HL-60/S4 (cell line): Measurements from ENCODE around the gene RASSF6.
"Not testable (repeated sequence)": the region's sequence is repeated elsewhere in the genome, so short reads cannot be mapped to it uniquely, and the experiment has no call there.

Source experiments
- in situ Hi-C: fragments of 300-500 bp; cut with MboI; formaldehyde crosslinking; loops from 2 replicates; pipeline ENCODE4 v1.14.3; 2022; ENCODE audit warnings: low sequenced_read_pairs

The RASSF6 gene

DNA sequence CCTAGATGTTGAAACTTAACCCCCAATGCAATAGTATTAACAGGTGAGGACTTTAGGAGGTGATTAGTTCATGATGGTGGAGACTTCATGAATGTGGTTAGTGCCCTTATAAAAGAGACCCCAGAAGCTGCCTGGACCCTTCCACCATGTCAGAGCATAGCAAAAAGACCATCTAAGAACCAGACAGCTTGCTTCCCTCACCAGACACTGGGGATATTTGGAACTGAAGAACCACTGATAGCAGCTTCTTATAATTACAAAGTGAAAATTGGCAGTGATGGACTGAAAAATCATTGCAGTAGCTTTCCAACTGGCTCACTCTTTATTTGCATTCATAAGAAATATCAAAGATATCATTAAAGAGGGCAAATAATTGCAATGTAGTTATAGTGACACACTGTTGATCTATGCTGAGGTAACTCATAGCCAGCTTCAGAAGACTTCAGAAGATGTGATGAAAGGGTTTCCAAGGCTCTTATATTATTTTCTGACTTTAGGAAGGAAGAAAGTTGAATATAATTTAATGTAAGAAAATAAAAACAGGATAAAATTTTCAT is 5.8 kb downstream of the RASSF6 start:
- in situ Hi-C loops = no loop called here

DNA sequence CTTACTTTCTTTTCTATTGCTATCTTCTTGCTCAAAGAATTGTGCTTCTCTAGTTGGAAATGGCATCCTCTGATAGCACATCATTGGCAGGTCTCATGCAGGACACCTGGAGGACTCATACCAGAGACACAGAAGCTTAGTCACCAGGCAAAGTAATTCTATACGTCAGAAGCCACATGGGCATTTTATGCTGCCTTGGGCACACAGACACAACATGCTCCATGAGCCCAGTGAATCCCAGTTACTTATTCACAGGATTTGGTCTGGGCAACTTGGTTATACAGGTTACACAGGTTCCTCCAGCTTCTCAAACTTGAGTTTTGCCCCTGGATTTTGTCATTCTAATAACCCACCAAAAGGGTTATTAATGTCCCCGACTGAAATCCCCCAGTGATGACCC is 7.1 kb downstream of the RASSF6 start:
- in situ Hi-C loops = no loop called here

DNA sequence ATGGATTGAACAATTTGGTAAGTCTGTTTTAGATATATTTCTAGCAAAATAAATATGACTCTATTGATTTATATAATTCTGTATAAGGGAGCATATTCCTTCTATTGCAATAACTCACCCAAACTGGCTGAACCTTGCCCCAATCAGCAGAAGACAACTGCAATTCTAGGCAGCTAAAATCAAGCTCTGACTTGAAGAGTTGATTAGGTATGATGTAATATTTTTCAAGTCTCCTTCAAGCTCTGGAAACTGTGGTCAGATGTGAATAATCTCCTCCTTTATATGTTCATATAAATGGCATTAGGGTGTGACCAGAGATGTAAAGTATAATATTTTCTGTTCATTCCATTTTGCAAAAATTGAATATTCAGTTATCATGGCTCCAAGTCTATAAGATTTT is 8.2 kb downstream of the RASSF6 start:
- in situ Hi-C loops = no loop called here

DNA sequence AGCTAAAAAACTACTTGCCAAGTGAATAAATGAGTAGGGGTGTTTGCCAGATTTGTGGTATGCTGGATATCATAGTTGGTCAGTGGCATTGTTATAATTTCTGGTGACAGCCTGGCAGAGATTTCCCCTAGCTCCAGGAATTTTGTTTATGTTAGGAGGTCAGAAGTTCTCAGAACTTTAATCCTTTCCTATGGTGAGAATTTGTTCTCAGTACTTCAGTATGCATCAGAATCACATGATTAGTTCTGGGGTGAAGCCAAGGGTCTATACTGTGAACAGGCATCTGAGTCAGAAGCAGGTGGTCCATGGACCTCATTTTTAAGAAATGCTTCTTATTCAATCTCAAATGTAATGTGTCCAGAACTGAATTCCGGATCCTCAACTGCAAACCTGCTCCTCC is 10.5 kb downstream of the RASSF6 start:
- in situ Hi-C loops = no loop called here

DNA sequence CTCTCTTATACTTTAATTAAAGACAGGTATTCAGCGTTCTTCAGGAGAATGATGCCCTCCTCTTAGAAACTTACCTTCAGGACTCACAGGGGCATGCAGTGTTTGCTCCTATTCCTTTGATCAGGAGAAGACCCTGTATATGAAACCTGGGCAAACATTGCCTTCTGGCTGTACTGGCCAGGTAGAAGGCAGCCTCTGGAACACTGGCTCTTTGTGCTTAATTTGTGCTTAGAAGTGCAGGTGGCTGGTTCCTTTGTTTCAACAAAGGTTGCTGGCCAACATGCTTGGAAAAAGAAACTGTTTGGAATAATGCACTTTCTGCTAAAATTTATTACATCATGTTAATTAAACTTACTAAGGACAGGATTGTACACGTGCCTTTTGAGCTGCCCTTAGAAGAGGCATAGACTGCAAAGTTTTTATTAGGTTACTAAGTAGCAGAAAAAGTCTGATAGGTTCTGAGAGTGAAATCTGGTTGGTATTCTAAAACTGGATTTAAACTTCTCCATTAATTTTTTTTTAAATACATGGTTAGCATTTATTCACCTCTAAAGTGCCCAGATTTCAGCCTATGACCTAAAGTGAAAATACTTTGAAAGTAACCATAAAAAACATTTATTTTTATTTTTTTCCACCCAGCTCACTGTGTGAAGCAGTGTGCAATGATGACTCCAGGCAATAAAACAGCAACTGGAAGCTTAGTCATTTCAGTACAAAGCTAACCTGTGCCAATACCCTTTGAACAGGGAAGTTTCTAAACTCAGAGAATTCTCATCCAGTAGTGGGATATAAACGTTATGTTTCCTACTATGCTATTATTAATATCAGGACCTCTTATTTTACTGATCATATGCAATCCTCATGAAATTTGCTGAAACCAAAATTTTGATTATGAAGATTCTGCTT is 11.3 kb downstream of the RASSF6 start:
- in situ Hi-C loops = no loop called here

DNA sequence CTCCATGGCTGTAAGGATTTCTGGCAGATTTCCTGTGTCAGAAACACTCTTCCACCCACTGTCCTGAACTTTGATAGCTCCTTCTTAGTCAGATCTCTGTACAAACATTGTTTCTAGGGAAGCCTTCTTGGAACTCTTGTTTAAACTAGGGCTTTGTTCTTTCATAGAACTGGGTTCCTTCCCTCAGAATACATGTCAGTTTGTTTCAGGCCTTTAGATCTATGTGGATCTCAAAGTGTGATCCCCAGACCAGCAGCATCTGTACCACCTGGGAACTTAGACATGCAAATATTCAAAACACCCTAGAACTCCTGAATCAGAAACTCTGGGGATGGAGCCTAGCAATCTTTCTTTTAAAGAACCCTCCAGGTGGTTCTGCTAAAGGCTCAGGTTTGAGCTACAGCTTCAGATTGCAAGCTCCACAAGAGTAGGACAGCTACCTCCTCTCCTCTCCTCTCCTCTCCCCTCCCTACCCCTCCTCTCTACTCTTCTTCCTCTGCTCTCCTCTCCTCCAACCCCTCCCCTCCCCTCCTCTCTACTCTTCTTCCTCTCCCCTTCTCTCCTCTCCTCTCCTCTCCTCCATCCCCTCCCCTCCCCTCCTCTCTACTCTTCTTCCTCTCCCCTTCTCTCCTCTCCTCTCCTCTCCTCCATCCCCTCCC is 12.7 kb downstream of the RASSF6 start:
- in situ Hi-C loops = no loop called here

DNA sequence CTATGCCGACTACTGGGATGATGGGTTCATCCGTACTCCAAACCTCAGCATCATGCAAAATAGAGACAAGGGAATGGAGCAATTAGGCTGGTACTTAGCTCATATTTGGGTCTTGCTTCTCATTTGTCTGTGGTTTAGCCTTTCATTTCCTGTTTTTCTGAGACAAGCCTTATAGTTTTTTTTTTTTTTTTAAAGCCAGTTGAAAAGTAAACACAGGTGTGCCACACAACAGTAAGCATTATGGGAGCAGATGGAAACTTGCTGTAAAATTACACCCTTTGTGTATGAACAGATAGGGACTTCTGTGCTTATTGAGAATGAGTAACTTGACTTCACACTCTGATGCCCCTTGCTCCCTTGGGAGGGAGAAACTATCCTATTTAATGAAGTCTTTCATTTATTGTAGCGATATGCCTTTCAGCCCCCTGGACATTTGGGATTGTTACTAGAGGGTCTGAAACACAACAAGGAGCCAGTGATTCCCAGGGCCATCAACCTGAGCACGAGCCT is 13.7 kb downstream of the RASSF6 start:
- in situ Hi-C loops = no loop called here

DNA sequence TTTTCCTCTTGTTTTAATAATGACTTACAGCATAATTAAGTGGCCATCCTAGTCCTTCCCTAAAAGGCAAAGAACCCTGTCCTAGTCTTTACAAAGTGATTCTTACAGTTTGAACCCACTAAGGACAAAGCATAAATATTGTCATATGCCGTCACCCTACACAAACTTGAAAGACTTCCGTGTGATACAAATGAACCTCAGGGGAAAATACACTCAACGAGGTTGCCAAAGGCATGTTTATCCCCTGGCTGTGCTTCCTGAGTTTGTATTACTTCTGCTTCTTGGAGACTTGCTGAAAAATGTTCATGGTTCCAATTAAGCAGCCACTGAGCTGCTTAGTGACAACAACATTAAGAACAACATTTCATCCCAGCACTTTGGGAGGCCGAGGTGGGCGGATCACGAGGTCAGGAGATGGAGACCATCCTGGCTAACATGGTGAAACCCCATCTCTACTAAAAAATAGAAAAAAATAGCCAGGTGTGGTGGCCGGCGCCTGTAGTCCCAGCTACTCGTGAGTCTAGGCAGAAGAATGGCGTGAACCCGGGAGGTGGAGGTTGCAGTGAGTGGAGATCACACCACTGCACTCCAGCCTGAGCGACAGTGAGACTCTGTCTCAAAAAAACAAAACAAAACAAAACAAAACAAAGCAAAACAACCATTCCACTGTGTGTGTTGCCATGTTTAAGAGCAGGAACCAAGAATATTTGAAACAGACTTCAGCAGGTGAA is 16.2 kb downstream of the RASSF6 start:
- in situ Hi-C loops = no loop called here

DNA sequence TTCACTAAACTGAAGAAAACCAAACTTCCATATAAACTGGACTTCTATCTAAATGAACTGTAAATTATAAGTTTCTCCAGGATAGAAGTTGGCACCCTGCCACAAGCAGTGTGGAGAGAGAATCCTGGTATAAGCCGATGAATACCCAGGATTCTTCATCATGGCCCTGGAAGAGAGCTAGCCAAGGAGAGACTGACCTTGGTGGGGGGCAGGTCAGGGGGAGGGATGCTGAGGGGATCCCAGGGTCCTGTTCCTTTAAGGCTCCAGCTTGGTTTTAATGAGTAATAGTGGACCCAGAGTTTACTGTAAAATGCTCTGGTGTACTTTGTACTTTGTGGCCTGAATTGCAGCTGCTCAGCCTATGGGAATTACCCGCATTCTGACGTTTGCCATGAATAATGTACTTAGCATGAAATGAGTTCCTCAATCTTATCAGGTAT is 16.9 kb downstream of the RASSF6 start:
- in situ Hi-C loops = no loop called here

DNA sequence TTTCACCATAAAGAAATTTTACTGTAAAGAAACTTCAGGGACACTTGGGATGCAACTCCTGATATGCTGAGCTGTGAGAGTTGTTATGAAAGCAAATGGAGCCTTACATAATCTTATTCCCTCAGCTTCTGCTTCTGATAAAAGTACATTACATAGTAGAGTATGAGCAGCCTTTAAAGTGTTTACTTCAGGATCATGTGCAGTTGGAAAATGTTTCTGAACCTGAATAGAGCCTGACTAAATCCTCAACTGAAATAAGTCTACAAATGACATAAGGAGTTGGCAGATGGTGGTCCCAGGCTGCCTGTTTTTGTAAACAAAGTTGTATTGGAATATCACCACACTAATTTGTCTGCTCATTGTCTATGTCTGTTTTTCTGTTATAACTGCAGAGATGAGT is 19.3 kb downstream of the RASSF6 start:
- in situ Hi-C loops = no loop called here

DNA sequence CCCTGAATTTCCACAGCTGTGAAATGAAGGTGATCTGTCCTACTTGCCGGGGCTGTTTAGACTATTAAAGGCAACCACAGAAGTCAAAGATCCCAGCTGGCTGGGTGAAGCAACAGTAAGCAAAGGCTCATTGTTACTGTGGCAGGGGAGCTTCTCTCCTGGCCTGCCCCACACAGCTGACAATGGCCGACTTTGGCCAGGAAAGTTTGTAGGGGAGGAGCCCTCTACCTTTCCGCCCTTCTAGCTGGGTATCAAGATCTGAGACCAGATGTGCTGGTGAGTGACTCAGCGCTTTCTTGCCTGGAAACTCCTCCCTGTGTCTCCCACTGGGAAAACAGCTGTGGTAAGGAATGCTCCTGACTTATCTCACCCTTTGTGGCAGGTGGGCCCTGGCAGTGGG is 21.1 kb downstream of the RASSF6 start:
- in situ Hi-C loops = no loop called here

DNA sequence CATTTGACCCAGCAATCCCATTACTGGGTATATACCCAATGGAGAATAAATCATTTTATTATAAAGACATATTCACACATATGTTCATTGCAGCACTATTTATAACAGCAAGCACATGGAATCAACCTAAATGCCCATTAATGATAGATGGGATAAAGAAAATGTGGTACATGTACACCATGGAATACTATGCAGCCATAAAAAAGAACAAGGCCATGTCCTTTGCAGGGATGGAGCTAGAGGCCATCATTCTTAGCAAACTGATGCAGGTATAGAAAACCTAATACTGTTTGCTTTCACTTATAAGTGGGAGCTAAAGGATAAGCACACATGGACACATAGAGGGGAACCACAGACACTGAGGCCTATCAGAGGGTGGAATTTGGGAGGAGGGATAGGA is 22.6 kb downstream of the RASSF6 start:
- in situ Hi-C loops = no loop called here

DNA sequence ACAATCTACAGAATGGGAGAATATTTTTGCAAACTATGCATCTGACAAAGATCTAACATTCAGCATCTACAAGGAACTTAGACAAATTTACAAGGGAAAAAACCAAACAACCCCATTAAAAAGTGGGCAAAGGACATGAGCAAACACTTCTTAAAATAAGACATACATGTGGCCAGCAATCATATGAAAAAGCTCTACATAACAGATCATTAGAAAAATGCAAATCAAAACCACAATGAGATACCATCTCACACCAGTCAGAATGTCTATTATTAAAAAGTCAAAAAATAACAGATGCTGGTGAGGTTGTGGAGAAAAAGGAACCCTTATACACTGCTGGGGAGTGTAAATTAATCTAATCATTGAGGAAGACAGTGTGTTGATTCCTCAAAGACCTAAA is 23.1 kb downstream of the RASSF6 start:
- in situ Hi-C loops = not testable (repeated sequence)

DNA sequence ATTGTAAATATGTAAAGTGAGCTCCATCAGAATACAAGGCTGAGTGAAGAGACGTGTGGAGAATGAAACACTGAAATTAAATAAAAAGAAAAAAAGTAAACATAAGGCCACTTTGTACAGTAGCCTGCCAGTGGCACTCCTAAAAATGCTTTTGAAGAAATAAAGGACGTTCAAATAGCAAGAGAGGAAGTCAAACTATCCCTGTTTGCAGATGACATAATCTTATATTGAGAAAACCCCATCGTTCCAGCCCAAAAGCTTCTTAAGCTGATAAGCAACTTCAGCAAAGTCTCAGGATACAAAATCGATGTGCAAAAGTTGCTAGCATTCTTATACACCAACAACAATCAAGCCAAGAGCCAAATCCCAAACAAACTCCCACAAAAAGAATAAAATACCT is 24.2 kb downstream of the RASSF6 start:
- in situ Hi-C loops = no loop called here

DNA sequence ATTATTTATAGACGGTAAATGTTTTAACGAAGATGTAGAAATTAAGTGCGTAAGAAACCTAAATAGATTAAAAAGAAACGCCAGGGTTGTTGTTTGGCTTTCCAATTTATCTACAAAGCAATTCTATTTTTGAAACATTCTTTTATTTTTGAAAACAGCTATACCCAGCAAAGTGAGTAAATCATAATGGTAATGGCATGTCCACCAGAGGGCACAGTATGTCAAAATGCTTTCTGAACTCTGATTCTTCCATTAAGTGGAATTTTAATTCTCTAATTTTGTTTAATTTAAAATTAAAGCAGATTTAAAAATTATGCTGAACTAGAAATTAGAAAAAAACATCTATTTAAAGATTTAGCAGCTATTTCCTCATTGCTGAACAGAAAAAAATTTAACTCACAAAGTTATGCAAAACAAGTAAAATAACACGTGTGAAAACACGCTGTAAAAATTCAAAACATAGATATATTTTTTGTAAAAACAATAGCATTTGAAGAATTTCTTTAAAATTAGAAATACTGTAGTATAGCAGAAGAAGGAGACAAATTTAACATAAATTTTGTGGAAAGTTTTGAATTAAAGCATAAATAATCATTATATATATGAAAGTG is 26.5 kb downstream of the RASSF6 start:
- in situ Hi-C loops = no loop called here

DNA sequence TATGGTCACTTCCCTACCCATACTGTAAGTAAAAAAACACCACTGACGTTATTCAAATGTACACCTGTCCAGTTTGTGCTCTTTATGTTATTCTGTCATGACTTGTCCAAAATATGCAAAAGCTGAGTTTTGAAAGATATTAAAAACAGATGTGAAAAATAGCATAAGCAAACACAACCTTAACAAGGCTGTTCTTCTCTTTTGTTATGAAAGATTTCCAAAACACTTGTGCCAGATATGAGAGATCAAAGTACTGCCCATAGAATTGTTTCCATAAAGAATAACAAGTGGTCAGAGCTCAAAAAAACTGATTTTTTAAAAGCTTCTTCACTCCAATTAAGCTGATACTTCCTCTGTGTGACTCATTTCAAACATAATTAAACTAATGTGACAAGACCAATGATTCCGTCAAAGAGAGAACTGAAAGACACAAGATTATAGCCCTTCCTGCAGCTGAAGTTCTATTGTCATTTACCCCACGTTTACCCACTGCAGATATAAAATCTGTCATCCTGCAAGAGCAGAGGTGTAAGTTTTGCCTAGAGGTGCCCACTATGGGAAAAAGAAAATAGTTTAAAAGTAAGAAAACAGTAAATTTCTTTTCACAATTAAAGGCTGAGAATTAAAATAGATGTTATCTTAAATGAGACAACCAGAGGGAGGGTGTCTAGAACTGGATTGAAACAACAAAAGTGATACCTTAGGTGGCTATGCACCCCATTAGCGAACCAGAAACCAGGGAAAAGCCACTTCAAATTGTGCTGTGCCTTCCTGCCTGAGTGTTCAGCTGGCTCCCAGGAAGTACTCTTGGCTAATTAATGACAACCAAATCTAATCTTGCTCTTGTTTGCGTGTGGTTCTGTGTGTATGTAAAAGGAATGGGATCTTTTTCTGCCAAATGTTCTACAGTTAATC is 30.1 kb downstream of the RASSF6 start:
- in situ Hi-C loops = no loop called here

DNA sequence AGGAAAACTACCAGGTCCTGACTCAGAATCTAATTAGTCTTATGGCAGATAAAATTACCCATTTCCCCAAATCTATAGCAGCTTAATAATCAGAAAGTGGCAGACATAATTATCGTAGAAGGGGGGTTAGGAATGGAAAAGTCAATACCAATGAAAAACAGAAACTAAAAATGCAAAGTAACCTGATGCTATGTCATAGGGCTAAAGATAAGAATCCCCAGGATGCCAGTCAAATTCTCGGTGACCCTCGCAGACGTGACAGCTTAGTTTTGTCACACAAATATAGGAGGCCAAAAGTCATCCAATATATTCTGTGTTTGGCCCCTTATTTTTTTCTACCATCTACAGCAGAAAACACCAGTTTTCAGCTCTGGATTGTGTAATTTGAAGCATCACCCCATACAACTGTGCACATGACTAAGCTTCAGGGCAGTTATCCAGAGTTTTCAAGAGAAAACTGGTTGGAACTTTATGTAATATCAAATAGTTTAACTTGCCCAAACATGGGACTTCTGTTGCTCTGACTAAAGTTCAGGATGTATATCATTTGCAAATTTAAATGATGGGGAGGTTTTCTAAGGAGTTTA is 30.9 kb downstream of the RASSF6 start:
- in situ Hi-C loops = no loop called here

DNA sequence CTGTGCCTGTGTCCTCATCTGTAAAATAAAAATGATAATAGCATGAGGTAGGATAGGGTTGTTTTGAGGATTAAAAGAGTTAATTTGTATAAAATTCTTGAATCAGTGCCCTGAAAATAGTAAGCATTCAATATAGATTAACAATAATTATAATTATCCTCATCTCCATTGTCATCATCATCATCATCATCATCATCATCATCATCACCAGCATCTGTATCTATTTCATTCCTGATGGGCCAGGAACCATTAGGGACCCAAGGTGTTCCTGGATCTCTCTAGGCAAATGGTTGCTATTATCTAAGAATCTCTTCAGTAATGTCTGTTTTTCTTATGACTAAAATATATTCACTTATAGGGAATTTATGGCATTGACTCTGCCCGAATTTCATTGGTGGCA is 31.6 kb downstream of the RASSF6 start:
- in situ Hi-C loops = no loop called here

DNA sequence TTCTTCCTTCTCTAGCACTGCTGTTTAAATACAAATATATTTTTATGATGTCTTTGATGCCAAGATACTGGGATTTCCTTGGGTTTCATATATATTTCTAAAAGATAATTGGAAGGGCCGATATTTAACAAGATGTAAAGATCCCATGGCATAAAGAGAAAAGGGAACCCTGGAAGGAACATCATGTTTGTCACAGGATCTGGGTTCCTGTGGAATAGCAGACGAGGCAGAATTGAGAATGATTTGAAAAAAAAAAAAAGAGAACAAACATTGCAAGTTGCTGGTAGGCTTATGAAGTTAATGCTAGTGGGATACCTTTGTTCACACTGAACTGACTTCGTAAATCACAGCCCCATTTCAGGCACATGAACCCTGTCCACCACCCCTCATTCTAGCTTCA is 33.6 kb downstream of the RASSF6 start:
- in situ Hi-C loops = no loop called here
